Neuronal stem cell (in vitro differentiated cells): ENCODE measurements around the gene MFAP2.

ENCODE experiments used
- DNase-seq: peaks from one replicate; pipeline ENCODE4 v3.0.0-alpha.2; 2013; ENCODE audit warnings: low spot score
- H2AFZ ChIP-seq: one replicate; pipeline ENCODE4 v1.6.1; 2013; ENCODE audit warnings: mild to moderate bottlenecking, low read length, inconsistent platforms
- H2AK5ac ChIP-seq: 2 replicates; pipeline ENCODE4 v1.6.1; 2013; ENCODE audit warnings: low read depth, mild to moderate bottlenecking, inconsistent platforms, low read length, moderate library complexity, mixed read lengths
- H2BK120ac ChIP-seq: 2 replicates; pipeline ENCODE4 v1.6.1; 2013; ENCODE audit warnings: low read depth, mild to moderate bottlenecking, inconsistent platforms, low read length, moderate library complexity, mixed read lengths
- H2BK12ac ChIP-seq: one replicate; pipeline ENCODE4 v1.6.1; 2013; ENCODE audit warnings: low read length, inconsistent platforms
- H2BK15ac ChIP-seq: 2 replicates; pipeline ENCODE4 v1.6.1; 2013; ENCODE audit warnings: mild to moderate bottlenecking, low read length, inconsistent platforms, mixed read lengths
- H2BK5ac ChIP-seq: one replicate; pipeline ENCODE4 v1.6.1; 2013; ENCODE audit warnings: inconsistent platforms, mild to moderate bottlenecking, low read length, moderate library complexity
- H3K14ac ChIP-seq: one replicate; pipeline ENCODE4 v1.6.1; 2013; ENCODE audit warnings: low read length, inconsistent platforms
- H3K18ac ChIP-seq: 2 replicates; pipeline ENCODE4 v1.6.1; 2013; ENCODE audit warnings: low read length, inconsistent platforms
- H3K23ac ChIP-seq: 2 replicates; pipeline ENCODE4 v1.6.1; 2013; ENCODE audit warnings: low read depth, mild to moderate bottlenecking, mixed read lengths, low read length, inconsistent platforms; ENCODE audit not compliant: poor library complexity
- H3K27ac ChIP-seq: replicated peaks from 3 replicates; pipeline ENCODE4 v1.5.1; 2013; ENCODE audit warnings: low read length, inconsistent platforms
- H3K27me3 ChIP-seq, 3 experiments: 2 replicates each; pipeline ENCODE4 v1.6.1; 2013; ENCODE audit warnings: low read length in 3 of 3, mild to moderate bottlenecking in 2 of 3, inconsistent platforms in 1 of 3, low read depth in 1 of 3, mixed read lengths in 1 of 3, moderate library complexity in 1 of 3; ENCODE audit not compliant: control insufficient read depth in 3 of 3, insufficient read depth in 3 of 3
- H3K36me3 ChIP-seq, 2 donors: replicated peaks in 1 of 2; 2 replicates each; pipeline ENCODE4 v1.6.1; 2013; ENCODE audit warnings: low read length in 2 of 2; ENCODE audit not compliant: control insufficient read depth in 2 of 2, insufficient read depth in 2 of 2
- H3K4ac ChIP-seq: 2 replicates; pipeline ENCODE4 v1.6.1; 2013; ENCODE audit warnings: inconsistent platforms, mild to moderate bottlenecking, low read length, moderate library complexity
- H3K4me1 ChIP-seq, 2 donors: 1 replicate in 1 of 2; 2 replicates in 1 of 2; pipeline ENCODE4 v1.6.1; 2013; ENCODE audit warnings: low read length in 2 of 2, low read depth in 1 of 2; ENCODE audit not compliant: control insufficient read depth in 2 of 2, insufficient read depth in 1 of 2
- H3K4me2 ChIP-seq: one replicate; pipeline ENCODE4 v1.6.1; 2013; ENCODE audit warnings: mild to moderate bottlenecking, low read length, inconsistent platforms; ENCODE audit not compliant: insufficient read depth, poor library complexity, severe bottlenecking
- H3K4me3 ChIP-seq, 2 donors: 2 replicates each; pipeline ENCODE4 v1.5.1; 2013; ENCODE audit warnings: low read length in 2 of 2, mild to moderate bottlenecking in 2 of 2, inconsistent platforms in 1 of 2, moderate library complexity in 1 of 2
- H3K79me1 ChIP-seq: one replicate; pipeline ENCODE4 v1.6.1; 2013; ENCODE audit warnings: low read depth, mild to moderate bottlenecking, inconsistent platforms, low read length, moderate library complexity
- H3K9ac ChIP-seq: one replicate; pipeline ENCODE4 v1.6.1; 2013; ENCODE audit warnings: mild to moderate bottlenecking, low read depth, low read length, inconsistent platforms; ENCODE audit not compliant: poor library complexity
- H3K9me3 ChIP-seq, 2 donors: replicated peaks in 1 of 2; 2 replicates each; pipeline versions ENCODE3 to v1.6.1; 2013; ENCODE audit warnings: low read length in 2 of 2, mild to moderate bottlenecking in 2 of 2, inconsistent platforms in 1 of 2, low read depth in 1 of 2, mixed read lengths in 1 of 2, moderate library complexity in 1 of 2; ENCODE audit not compliant: control insufficient read depth in 2 of 2, insufficient read depth in 1 of 2
- H4K8ac ChIP-seq: one replicate; pipeline ENCODE4 v1.6.1; 2013; ENCODE audit warnings: low read depth, mild to moderate bottlenecking, inconsistent platforms, low read length, moderate library complexity
- H4K91ac ChIP-seq: one replicate; pipeline ENCODE4 v1.6.1; 2013; ENCODE audit warnings: low read length, low read depth, mild to moderate bottlenecking, inconsistent platforms; ENCODE audit not compliant: poor library complexity
- WGBS, 2 donors: extraction: QIAGEN DNeasy Blood & Tissue Kit; methylation state at CpG; one replicate each; pipeline ENCODE4 v1.1.7; 2013; ENCODE audit warnings: missing lambda C conversion rate in 2 of 2, mixed read lengths in 1 of 2; ENCODE audit not compliant: insufficient read length in 2 of 2, insufficient replicate concordance in 1 of 2; ENCODE audit errors: extremely low coverage in 2 of 2; 5-methylcytosine and 5-hydroxymethylcytosine counted together

The MFAP2 gene

GRCh38 chr1:16971341-16972188 is 8.9 kb downstream of the MFAP2 start:
- Histone ChIP-seq H4K91ac (no peak overlapping the region), H3K4me1 (peaks cover 11 to 19% of the 10 kb centered on the region in 2 donors), H2AFZ (no peak overlapping the region), H2BK120ac (peak overlapping the region; percentile 81), H4K8ac (no peak overlapping the region), H3K27me3 (no peaks in the 10 kb centered on the region), H2BK12ac (peak overlapping the region; percentile 86), H2BK15ac (no peak overlapping the region), H3K9me3 (no peaks in the 10 kb centered on the region), H3K14ac (peak overlapping the region; percentile 51), H3K23ac (peak overlapping the region; percentile 89), H2BK5ac (no peak overlapping the region), H3K27ac (peak overlapping the region; percentile 87), H3K9ac (peak overlapping the region; percentile 78), H3K36me3 (peaks cover 42 to 54% of the 10 kb centered on the region in 2 donors), H2AK5ac (peak overlapping the region; percentile 99), H3K4me3 (peak overlapping the region in 1 of 2 donors; percentile 37), H3K4me2 (no peak overlapping the region), H3K18ac (peak overlapping the region; percentile 78), H3K79me1 (peaks cover 10% of the 10 kb centered on the region), H3K4ac (peak overlapping the region; percentile 76)
- WGBS, 2 donors, result no CpG with 5 or more reads among the region's 28 CpGs
- peak; percentile 58 for DNase-seq

- no CpG with 5 or more reads among the region's 28 CpGs for WGBS, 2 donors
- Histone ChIP-seq H4K8ac (no peak overlapping the region), H2AK5ac (no peak overlapping the region), H2AFZ (no peak overlapping the region), H3K9me3 (no peaks in the 10 kb centered on the region), H3K18ac (no peak overlapping the region), H3K23ac (peak overlapping the region; percentile 40), H3K79me1 (peaks cover 7% of the 10 kb centered on the region), H3K9ac (no peak overlapping the region), H2BK12ac (no peak overlapping the region), H3K4me3 (no peak overlapping the region), H3K27me3 (no peaks in the 10 kb centered on the region), H2BK15ac (no peak overlapping the region), H2BK5ac (peak overlapping the region; percentile 49), H3K14ac (no peak overlapping the region), H4K91ac (no peak overlapping the region), H3K36me3 (peaks cover 44 to 54% of the 10 kb centered on the region in 2 donors), H3K4me2 (no peak overlapping the region), H3K4me1 (peaks cover 11 to 17% of the 10 kb centered on the region in 2 donors), H3K4ac (no peak overlapping the region), H2BK120ac (no peak overlapping the region), H3K27ac (no peak overlapping the region)
- DNase-seq, result no peak
These were observed 10.1 kb downstream of the MFAP2 start for GRCh38 chr1:16970132-16970910.

- Histone ChIP-seq H3K4me2 (no peak overlapping the region), H3K9me3 (no peaks in the 10 kb centered on the region), H4K91ac (no peak overlapping the region), H3K36me3 (peaks cover 44 to 50% of the 10 kb centered on the region in 2 donors), H2BK5ac (no peak overlapping the region), H3K79me1 (peaks cover 3% of the 10 kb centered on the region), H2AFZ (no peak overlapping the region), H2BK120ac (no peak overlapping the region), H3K27ac (no peak overlapping the region), H3K9ac (no peak overlapping the region), H4K8ac (no peak overlapping the region), H3K4me3 (peak overlapping the region in 1 of 2 donors; percentile 30), H3K4ac (no peak overlapping the region), H2BK12ac (no peak overlapping the region), H3K27me3 (no peaks in the 10 kb centered on the region), H3K14ac (no peak overlapping the region), H2BK15ac (no peak overlapping the region), H3K4me1 (peaks cover 11 to 17% of the 10 kb centered on the region in 2 donors), H3K23ac (no peak overlapping the region), H2AK5ac (no peak overlapping the region), H3K18ac (no peak overlapping the region)
- DNase-seq, result no peak
- no CpG with 5 or more reads among the region's 12 CpGs for WGBS, 2 donors
These were observed 10.8 kb downstream of the MFAP2 start for GRCh38 chr1:16969651-16970050.
